ENCODE measurements around the gene TMEM134.

TMEM134 gene

GRCh38 chr11:67502328-67502979, 33.4 kb upstream of the TMEM134 start:
- DNase-seq: no peak

- DNase-seq: no peak
Measured at GRCh38 chr11:67501854-67502253, 32.8 kb upstream of the TMEM134 start.

- DNase-seq: no peak
Measured at GRCh38 chr11:67500831-67501715, 32.0 kb upstream of the TMEM134 start.

- DNase-seq: no peak
Measured at GRCh38 chr11:67500484-67500821, 31.4 kb upstream of the TMEM134 start.

- no peak for DNase-seq
Measured at GRCh38 chr11:67499808-67500483, 30.9 kb upstream of the TMEM134 start.

- no peak for DNase-seq
Measured at GRCh38 chr11:67498544-67498972, 29.5 kb upstream of the TMEM134 start.

- DNase-seq: no peak
Measured at GRCh38 chr11:67497656-67498291, 28.7 kb upstream of the TMEM134 start.

- no peak for DNase-seq
Measured at GRCh38 chr11:67496113-67496512, 27.1 kb upstream of the TMEM134 start.

- no peak for DNase-seq
Measured at GRCh38 chr11:67495234-67496005, 26.4 kb upstream of the TMEM134 start.

GRCh38 chr11:67494371-67495233, 25.6 kb upstream of the TMEM134 start:
- no peak for DNase-seq

- no peak for DNase-seq
Measured at GRCh38 chr11:67493548-67494370, 24.7 kb upstream of the TMEM134 start.

GRCh38 chr11:67492801-67493547, 23.9 kb upstream of the TMEM134 start:
- DNase-seq: no peak

GRCh38 chr11:67492069-67492727, 23.1 kb upstream of the TMEM134 start:
- DNase-seq: no peak

- no peak for DNase-seq
Measured at GRCh38 chr11:67491276-67492068, 22.4 kb upstream of the TMEM134 start.

GRCh38 chr11:67490727-67491065, 21.6 kb upstream of the TMEM134 start:
- no peak for DNase-seq

GRCh38 chr11:67489885-67490726, 21.1 kb upstream of the TMEM134 start:
- no peak for DNase-seq
